Measurements from ENCODE around the gene NT5C1A.

DNA sequence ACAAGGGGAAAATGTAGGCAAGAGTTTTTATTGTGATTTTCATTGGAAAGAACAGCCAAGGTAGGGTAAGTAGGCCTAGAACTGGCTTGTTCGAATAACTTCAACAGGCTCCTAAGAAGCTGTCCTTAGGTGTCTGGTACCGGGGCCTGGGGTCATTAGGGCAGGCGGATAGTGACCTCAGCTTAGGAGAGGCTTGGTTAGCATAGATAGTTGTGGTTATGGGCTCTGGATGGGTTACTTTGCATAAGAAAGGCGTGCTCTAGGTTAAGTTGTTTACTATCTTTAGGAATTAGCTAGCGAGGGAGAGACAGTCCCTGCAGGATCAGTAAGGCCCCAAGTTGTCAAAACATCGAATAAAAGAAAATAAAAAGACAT is 40.0 kb upstream of the NT5C1A start:
- TF ChIP-seq POLR2AphosphoS5 (IDR thresholded peaks at IDR 0.05; ENCODE audit: borderline replicate concordance, low read depth, low read length) (no peak), EZH2 (IDR thresholded peaks at IDR 0.05) (no peak), FOXP2 (optimal IDR thresholded peaks at IDR 0.05; ENCODE audit: control extremely low read depth, extremely low read length, insufficient read depth) (no peak)
